Mesenchymal stem cell (in vitro differentiated cells and primary cell): ENCODE data around the gene NT5DC3.

Source experiments
- DNase-seq: peaks from one replicate; pipeline ENCODE4 v3.0.0-alpha.2; 2013
- H2AFZ ChIP-seq: one replicate; pipeline ENCODE4 v1.6.1; 2013; ENCODE audit warnings: low read depth, mild to moderate bottlenecking, control low read depth, inconsistent platforms, low read length, moderate library complexity
- H2AK5ac ChIP-seq: 2 replicates; pipeline ENCODE4 v1.6.1; 2013; ENCODE audit warnings: low read length, moderate library complexity, mild to moderate bottlenecking, inconsistent platforms; ENCODE audit not compliant: severe bottlenecking
- H2BK120ac ChIP-seq: one replicate; pipeline ENCODE4 v1.6.1; 2013; ENCODE audit warnings: low read depth, mild to moderate bottlenecking, inconsistent platforms, low read length, moderate library complexity
- H2BK12ac ChIP-seq, 2 experiments: one replicate each; pipeline ENCODE4 v1.6.1; 2013; ENCODE audit warnings: inconsistent platforms in 2 of 2, low read length in 2 of 2, mild to moderate bottlenecking in 2 of 2, moderate library complexity in 2 of 2, control low read depth in 1 of 2
- H2BK15ac ChIP-seq: one replicate; pipeline ENCODE4 v1.6.1; 2013; ENCODE audit warnings: mild to moderate bottlenecking, low read depth, inconsistent platforms; ENCODE audit not compliant: poor library complexity, severe bottlenecking
- H2BK5ac ChIP-seq: 2 replicates; pipeline ENCODE4 v1.6.1; 2013; ENCODE audit warnings: low read depth, mild to moderate bottlenecking, low read length, control low read depth, inconsistent platforms; ENCODE audit not compliant: poor library complexity, severe bottlenecking
- H3K14ac ChIP-seq, 2 experiments: one replicate each; pipeline ENCODE4 v1.6.1; 2013; ENCODE audit warnings: inconsistent platforms in 2 of 2, low read length in 2 of 2, control low read depth in 1 of 2, mild to moderate bottlenecking in 1 of 2, moderate library complexity in 1 of 2
- H3K18ac ChIP-seq, 2 experiments: one replicate each; pipeline ENCODE4 v1.6.1; 2013; ENCODE audit warnings: inconsistent platforms in 2 of 2, low read length in 2 of 2, control low read depth in 1 of 2, low read depth in 1 of 2, mild to moderate bottlenecking in 1 of 2
- H3K23ac ChIP-seq, 2 experiments: one replicate each; pipeline ENCODE4 v1.6.1; 2013; ENCODE audit warnings: inconsistent platforms in 2 of 2, low read length in 2 of 2, mild to moderate bottlenecking in 2 of 2, moderate library complexity in 2 of 2, control low read depth in 1 of 2
- H3K27ac ChIP-seq: 2 replicates; pipeline ENCODE4 v1.5.1; 2013; ENCODE audit warnings: mild to moderate bottlenecking, moderate library complexity, low read length, control low read depth, inconsistent platforms; ENCODE audit not compliant: poor library complexity, severe bottlenecking
- H3K27me3 ChIP-seq, 2 experiments: 2 replicates each; pipeline versions ENCODE4 v1.6.1 to v1.7.0; 2013; ENCODE audit warnings: low read length in 2 of 2, mild to moderate bottlenecking in 2 of 2, moderate library complexity in 2 of 2, control low read depth in 1 of 2, inconsistent platforms in 1 of 2; ENCODE audit not compliant: control insufficient read depth in 1 of 2, insufficient read depth in 1 of 2
- H3K36me3 ChIP-seq, 2 experiments: 2 replicates each; pipeline versions ENCODE4 v1.6.1 to v1.7.0; 2013; ENCODE audit warnings: low read length in 2 of 2, control low read depth in 1 of 2, inconsistent platforms in 1 of 2, low read depth in 1 of 2, mild to moderate bottlenecking in 1 of 2; ENCODE audit not compliant: insufficient read depth in 2 of 2, control insufficient read depth in 1 of 2
- H3K4ac ChIP-seq, 2 experiments: one replicate each; pipeline ENCODE4 v1.6.1; 2013; ENCODE audit warnings: inconsistent platforms in 2 of 2, low read length in 2 of 2, mild to moderate bottlenecking in 2 of 2, moderate library complexity in 2 of 2, control low read depth in 1 of 2, low read depth in 1 of 2
- H3K4me1 ChIP-seq: 2 replicates; pipeline ENCODE4 v1.6.1; 2013; ENCODE audit warnings: low read depth, low read length, control low read depth; ENCODE audit not compliant: control insufficient read depth, insufficient read depth
- H3K4me2 ChIP-seq: 2 replicates; pipeline ENCODE4 v1.6.1; 2013; ENCODE audit warnings: low read length, mild to moderate bottlenecking, inconsistent platforms; ENCODE audit not compliant: poor library complexity, severe bottlenecking
- H3K4me3 ChIP-seq, 2 experiments: 2 replicates each; pipeline versions ENCODE4 v1.5.1 to v1.7.0; 2013; ENCODE audit warnings: low read length in 2 of 2, mild to moderate bottlenecking in 2 of 2, control low read depth in 1 of 2, low read depth in 1 of 2; ENCODE audit not compliant: insufficient read depth in 1 of 2
- H3K79me1 ChIP-seq: replicated peaks from 2 replicates; pipeline ENCODE4 v1.6.1; 2013; ENCODE audit warnings: mild to moderate bottlenecking, control low read depth, low read length, inconsistent platforms; ENCODE audit not compliant: poor library complexity, severe bottlenecking
- H3K9ac ChIP-seq: 2 replicates; pipeline ENCODE4 v1.7.0; 2013; ENCODE audit warnings: mild to moderate bottlenecking, low read length, moderate library complexity
- H3K9me3 ChIP-seq: 2 replicates; pipeline ENCODE4 v1.7.0; 2013; ENCODE audit warnings: mild to moderate bottlenecking, low read length; ENCODE audit not compliant: control insufficient read depth
- H4K8ac ChIP-seq: one replicate; pipeline ENCODE4 v1.6.1; 2013; ENCODE audit warnings: inconsistent platforms, mild to moderate bottlenecking, low read length, moderate library complexity
- H4K91ac ChIP-seq: one replicate; pipeline ENCODE4 v1.6.1; 2013; ENCODE audit warnings: mild to moderate bottlenecking, low read length, inconsistent platforms
- WGBS: methylation state at CpG from one replicate; pipeline ENCODE4 v1.1.7; 2013; ENCODE audit warnings: mixed read lengths; 5-methylcytosine and 5-hydroxymethylcytosine counted together

NT5DC3 gene

DNA sequence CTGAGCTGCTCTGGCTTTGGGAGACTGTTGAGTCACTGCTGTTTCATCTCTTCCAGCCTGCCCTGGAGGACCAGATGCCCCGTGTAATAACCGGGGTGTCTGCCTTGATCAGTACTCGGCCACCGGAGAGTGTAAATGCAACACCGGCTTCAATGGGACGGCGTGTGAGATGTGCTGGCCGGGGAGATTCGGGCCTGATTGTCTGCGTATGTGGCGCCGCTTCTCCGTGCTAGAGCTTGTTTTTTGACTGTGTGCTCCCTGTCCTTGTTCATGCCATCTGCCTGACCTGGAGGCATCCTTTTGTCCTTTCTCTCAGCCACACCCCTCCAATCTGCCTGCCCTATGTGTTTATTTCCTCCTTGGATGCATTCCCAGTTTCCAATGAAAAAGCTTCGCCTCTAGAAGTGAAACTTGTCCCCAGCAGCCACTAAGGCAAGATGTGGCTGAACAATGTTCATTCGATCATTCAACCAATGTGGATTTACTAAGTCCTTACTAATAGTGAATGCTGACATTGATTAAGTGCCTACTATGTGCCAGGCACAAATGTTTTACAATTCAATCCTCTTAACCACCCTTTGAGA, 98.6 kb downstream of the NT5DC3 start:
- Histone ChIP-seq H3K9ac (no peak overlapping the region), H2BK5ac (no peak overlapping the region), H3K36me3 (no peaks in the 10 kb centered on the region), H2AFZ (no peak overlapping the region), H3K27me3 (peaks cover 0 to 10% of the 10 kb centered on the region in 2 experiments), H2BK12ac (no peak overlapping the region), H3K4me1 (no peaks in the 10 kb centered on the region), H3K79me1 (no peaks in the 10 kb centered on the region), H3K14ac (no peak overlapping the region), H3K27ac (no peak overlapping the region), H4K91ac (no peak overlapping the region), H3K18ac (no peak overlapping the region), H3K4me3 (no peak overlapping the region), H3K9me3 (no peaks in the 10 kb centered on the region), H3K4ac (no peak overlapping the region), H4K8ac (no peak overlapping the region), H2BK120ac (no peak overlapping the region), H3K4me2 (no peak overlapping the region), H3K23ac (no peak overlapping the region), H2AK5ac (no peak overlapping the region), H2BK15ac (no peak overlapping the region)
- 88% methylated on average over 14 of the region's 15 CpGs for WGBS
- DNase-seq: no peak

DNA sequence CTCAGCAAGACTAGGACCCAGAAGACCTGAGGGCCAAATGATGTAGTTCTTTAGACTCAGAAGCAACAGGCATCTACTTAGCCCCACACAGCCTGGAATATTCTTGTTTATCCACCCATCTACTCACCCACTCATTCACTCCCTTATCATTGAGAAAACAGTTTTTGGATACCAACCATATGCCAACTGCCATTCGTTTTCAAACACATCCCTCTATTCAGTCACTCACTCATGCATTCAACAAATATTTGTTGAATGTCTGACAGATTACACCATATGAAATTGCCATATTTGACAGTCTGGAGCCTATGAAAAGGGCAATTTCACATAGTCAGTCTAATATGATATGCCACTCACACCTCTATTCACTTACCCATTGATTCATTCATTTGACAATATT, 103.2 kb downstream of the NT5DC3 start:
- H2BK5ac ChIP-seq: no peak overlapping the region
- H2AK5ac ChIP-seq: no peak overlapping the region
- DNase-seq: no peak
- H3K36me3 ChIP-seq: no peaks in the 10 kb centered on the region
- H3K9me3 ChIP-seq: no peaks in the 10 kb centered on the region
- no peak overlapping the region for H2BK15ac ChIP-seq
- no peak overlapping the region for H3K4me3 ChIP-seq
- 40% methylated on average over 1 of the region's 1 CpG for WGBS
- no peak overlapping the region for H3K27ac ChIP-seq
- no peak overlapping the region for H3K4me2 ChIP-seq
- no peak overlapping the region for H4K91ac ChIP-seq
- no peak overlapping the region for H4K8ac ChIP-seq
- H3K27me3 ChIP-seq: peaks cover 5 to 33% of the 10 kb centered on the region in 2 experiments
- H2AFZ ChIP-seq: no peak overlapping the region
- no peak overlapping the region for H3K23ac ChIP-seq
- no peak overlapping the region for H3K14ac ChIP-seq
- no peak overlapping the region for H3K4ac ChIP-seq
- H3K4me1 ChIP-seq: no peaks in the 10 kb centered on the region
- no peaks in the 10 kb centered on the region for H3K79me1 ChIP-seq
- H3K9ac ChIP-seq: no peak overlapping the region
- no peak overlapping the region for H3K18ac ChIP-seq
- H2BK120ac ChIP-seq: no peak overlapping the region
- H2BK12ac ChIP-seq: no peak overlapping the region

DNA sequence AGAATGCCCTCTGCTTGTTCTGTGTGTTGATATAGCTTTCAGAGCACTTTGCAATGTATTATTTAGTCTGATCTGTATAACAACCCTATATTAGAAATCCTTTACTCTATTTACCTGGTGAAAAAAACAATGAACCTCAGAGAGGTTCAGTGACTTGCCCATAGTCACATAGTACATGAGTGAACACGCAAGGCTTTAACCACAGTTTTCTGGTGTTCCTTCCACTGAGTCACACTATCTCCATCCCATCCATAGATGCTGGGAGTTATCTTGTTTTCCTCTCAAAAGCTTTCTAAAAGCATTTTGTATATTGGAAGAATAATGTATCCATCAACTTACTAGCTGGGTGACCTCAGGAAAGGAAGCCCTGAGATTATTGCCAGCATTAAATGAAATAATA, 104.5 kb downstream of the NT5DC3 start:
- H3K4me2 ChIP-seq: no peak overlapping the region
- H2BK12ac ChIP-seq: no peak overlapping the region
- H3K4me3 ChIP-seq: no peak overlapping the region
- H3K9ac ChIP-seq: no peak overlapping the region
- H3K27ac ChIP-seq: no peak overlapping the region
- H4K8ac ChIP-seq: no peak overlapping the region
- no peak overlapping the region for H2BK5ac ChIP-seq
- no peak overlapping the region for H2BK120ac ChIP-seq
- 100% methylated on average over 1 of the region's 1 CpG for WGBS
- no peaks in the 10 kb centered on the region for H3K36me3 ChIP-seq
- no peak overlapping the region for H2AK5ac ChIP-seq
- peaks cover 5 to 33% of the 10 kb centered on the region in 2 experiments for H3K27me3 ChIP-seq
- H2AFZ ChIP-seq: no peak overlapping the region
- H3K18ac ChIP-seq: no peak overlapping the region
- H3K14ac ChIP-seq: no peak overlapping the region
- peaks cover under 1% of the 10 kb centered on the region for H3K9me3 ChIP-seq
- H2BK15ac ChIP-seq: no peak overlapping the region
- DNase-seq: no peak
- no peaks in the 10 kb centered on the region for H3K79me1 ChIP-seq
- no peak overlapping the region for H4K91ac ChIP-seq
- H3K4me1 ChIP-seq: no peaks in the 10 kb centered on the region
- no peak overlapping the region for H3K23ac ChIP-seq
- no peak overlapping the region for H3K4ac ChIP-seq

DNA sequence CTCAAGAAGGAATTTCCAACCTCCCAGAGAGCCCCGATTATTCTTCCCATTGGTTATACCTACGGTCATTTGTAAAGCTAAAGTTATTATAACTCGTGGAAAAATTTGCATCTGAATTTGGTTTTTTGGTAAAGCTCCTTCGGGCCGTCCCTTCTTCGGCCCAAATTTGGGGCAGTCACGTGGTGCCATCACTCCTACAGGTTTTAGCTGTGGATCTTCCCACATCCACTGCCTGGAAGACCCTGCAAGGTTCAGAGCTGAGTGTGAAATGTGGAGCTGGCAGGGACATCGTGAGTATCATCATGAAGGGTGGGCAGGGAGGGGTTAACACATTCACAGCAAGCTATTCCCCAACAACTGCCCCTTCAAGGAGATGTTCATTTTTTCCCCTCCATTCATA, 105.7 kb downstream of the NT5DC3 start:
- Histone ChIP-seq H3K4me3 (no peak overlapping the region), H2BK120ac (no peak overlapping the region), H3K27ac (no peak overlapping the region), H3K4me2 (no peak overlapping the region), H2AFZ (no peak overlapping the region), H3K14ac (no peak overlapping the region), H3K36me3 (no peaks in the 10 kb centered on the region), H2BK15ac (no peak overlapping the region), H3K79me1 (no peaks in the 10 kb centered on the region), H3K9ac (no peak overlapping the region), H3K4me1 (no peaks in the 10 kb centered on the region), H2BK5ac (no peak overlapping the region), H2AK5ac (no peak overlapping the region), H3K4ac (no peak overlapping the region), H4K91ac (no peak overlapping the region), H3K27me3 (peaks cover 5 to 25% of the 10 kb centered on the region in 2 experiments), H2BK12ac (no peak overlapping the region), H4K8ac (no peak overlapping the region), H3K23ac (no peak overlapping the region), H3K9me3 (peaks cover 6% of the 10 kb centered on the region), H3K18ac (no peak overlapping the region)
- no peak for DNase-seq
- WGBS: 82% methylated on average over 8 of the region's 8 CpGs
